Fibroblast of pulmonary artery (primary cell): ENCODE data around the gene MTHFS.

Source experiments
- DNase-seq: peaks from one replicate; pipeline ENCODE4 v3.0.0-alpha.2; 2010; ENCODE audit warnings: low read depth
- H3K4me3 ChIP-seq: replicated peaks from 2 replicates; pipeline ENCODE4 v1.5.1; 2011; ENCODE audit warnings: low read depth, mild to moderate bottlenecking, control low read depth, low read length, moderate library complexity
- CTCF ChIP-seq: IDR thresholded peaks from 2 replicates; pipeline ENCODE4 v1.5.1; 2011; ENCODE audit warnings: mild to moderate bottlenecking, control low read depth, low read length, inconsistent platforms; ENCODE audit errors: missing control alignments

MTHFS gene

GRCh38 chr15:79883579-79884203, 13.1 kb downstream of the MTHFS start:
- no peak for TF ChIP-seq CTCF
- no peak for DNase-seq
- H3K4me3 ChIP-seq = no peak overlapping the region

DNA sequence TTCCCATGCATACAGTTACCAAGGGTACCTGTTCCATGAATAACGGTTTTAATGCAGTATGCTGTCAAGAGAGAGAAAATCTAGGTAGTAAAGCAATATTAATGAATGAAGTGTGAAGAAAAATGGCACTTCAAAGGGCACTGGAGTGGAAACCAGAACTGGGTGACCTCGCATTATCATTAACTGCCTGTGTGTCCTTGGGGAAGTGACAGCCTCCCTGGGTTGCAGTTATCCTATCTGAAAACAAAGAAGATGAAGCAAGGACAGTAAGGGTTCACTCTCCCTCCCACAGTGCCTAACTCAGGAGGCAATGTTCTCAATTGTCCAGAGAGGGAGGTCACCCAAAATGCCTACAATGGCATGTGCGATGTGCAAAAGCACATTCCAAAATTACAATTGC, 15.1 kb downstream of the MTHFS start:
- no peak for TF ChIP-seq CTCF
- no peak for DNase-seq
- no peak overlapping the region for H3K4me3 ChIP-seq

DNA sequence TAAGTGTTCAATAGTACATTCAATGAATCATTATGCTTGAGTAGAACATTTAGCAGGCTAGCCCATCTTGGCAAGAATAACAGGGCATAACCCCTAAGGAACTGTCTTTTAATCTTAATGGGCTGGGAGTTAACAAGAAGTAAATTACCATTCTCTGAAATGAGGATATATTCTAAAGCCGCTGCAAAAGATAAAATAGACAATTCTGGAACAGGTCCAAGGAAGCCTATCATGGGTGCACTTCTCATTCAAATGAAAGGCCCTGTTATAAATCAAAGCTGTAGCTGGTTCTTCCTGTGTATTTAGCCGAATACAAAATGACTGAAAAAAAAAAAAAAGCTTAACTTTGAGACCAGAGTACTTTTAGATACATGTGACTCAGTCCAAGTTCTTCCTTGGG, 15.6 kb downstream of the MTHFS start:
- no peak overlapping the region for H3K4me3 ChIP-seq
- DNase-seq = no peak
- TF ChIP-seq CTCF = no peak

DNA sequence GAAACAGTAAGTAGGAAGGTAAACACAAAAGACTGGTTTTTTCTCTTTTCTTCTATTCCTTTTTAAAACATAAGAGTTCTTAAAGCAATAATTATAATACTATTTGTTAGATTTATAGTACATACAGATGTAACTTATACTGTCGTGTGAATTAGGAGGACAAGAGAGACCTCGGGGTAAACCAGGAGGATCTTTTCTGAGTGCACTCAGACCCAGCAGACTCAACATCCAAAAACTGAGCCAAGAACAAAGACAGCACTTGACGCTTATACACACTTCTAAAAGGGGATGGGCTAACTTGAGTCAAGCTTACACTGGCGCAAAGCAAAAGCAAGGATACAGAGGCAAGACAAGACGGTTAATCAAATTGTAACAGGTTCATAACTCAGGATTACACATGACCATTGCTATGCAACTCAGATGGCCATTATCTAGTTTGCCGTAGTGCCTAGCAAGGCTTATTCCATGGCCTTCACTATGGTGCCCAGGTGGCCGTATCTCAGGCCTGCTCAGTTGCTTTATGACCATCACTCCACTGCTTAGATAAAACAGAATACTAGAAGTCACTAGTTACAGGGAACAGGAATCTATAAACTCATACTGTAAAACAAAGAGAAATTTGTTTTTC, 18.6 kb downstream of the MTHFS start:
- TF ChIP-seq CTCF = no peak
- H3K4me3 ChIP-seq = no peak overlapping the region
- peak; percentile 7 for DNase-seq

GRCh38 chr15:79875213-79875612, 21.6 kb downstream of the MTHFS start:
- DNase-seq = no peak
- TF ChIP-seq CTCF = no peak
- H3K4me3 ChIP-seq = no peak overlapping the region

DNA sequence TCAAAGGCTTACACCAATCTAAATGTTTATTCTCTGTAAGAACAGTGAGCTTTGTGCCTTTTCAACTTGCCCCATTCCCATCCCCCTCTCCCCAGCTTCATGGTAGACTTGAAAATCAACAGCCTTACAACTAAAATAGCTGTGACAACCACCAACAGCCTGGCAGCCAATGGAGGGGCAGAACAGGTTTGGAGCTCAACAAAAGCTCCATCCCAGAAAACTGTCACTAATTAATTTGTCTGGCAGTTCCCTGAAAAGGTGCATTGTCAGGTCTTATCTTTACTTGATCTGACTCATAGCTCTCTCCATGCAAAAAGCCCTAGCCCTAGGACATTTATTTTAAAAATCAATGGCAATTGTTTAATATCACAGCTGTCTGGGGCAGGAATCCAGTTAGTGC, 22.6 kb downstream of the MTHFS start:
- no peak for TF ChIP-seq CTCF
- no peak overlapping the region for H3K4me3 ChIP-seq
- no peak for DNase-seq
